Kidney glomerular epithelial cell (primary cell): ENCODE results near the gene USH1C.

Experiments
- DNase-seq: peaks from one replicate; lab custom pipeline; 2025; lab: John Stamatoyannopoulos, UW

Gene USH1C

DNA sequence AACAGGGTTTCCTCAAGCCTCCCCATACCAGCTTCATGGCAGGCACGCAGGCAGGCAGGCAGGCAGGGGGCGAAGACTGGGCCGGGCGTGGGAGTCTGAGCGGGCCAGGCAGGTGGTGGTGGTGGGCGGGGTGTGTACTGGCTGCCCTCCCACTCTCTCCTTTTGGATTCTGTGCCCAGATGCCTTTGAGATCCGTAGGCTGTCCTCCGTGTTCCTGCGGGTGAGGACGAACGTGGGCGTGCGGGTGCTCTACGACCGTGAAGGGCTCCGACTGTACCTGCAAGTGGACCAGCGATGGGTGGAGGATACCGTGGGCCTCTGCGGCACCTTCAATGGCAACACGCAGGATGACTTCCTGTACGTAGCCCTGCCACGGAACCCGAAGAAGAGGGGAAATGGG lies 25.8 kb upstream of the USH1C start:
- DNase-seq: no peak

DNA sequence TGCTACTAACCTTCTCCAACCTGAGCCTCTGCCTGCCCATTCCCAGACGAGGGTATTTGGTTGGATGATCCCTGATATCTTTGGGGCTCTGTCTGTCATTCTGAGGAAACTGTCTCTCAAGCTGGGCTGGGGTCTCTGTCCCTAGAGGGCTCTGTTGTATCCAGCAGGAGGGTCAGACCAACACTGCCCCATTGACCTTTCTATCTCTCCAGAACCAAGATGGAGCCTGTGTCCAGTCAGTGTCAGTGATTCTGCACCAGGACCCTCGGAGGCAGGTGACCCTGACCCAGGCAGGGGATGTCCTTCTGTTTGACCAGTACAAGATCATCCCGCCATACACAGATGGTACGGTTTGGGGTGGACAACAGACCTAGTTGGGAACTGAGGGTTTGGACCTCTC lies 24.7 kb upstream of the USH1C start:
- DNase-seq: no peak

GRCh38 chr11:17564687-17565042 lies 20.4 kb upstream of the USH1C start:
- no peak for DNase-seq

DNA sequence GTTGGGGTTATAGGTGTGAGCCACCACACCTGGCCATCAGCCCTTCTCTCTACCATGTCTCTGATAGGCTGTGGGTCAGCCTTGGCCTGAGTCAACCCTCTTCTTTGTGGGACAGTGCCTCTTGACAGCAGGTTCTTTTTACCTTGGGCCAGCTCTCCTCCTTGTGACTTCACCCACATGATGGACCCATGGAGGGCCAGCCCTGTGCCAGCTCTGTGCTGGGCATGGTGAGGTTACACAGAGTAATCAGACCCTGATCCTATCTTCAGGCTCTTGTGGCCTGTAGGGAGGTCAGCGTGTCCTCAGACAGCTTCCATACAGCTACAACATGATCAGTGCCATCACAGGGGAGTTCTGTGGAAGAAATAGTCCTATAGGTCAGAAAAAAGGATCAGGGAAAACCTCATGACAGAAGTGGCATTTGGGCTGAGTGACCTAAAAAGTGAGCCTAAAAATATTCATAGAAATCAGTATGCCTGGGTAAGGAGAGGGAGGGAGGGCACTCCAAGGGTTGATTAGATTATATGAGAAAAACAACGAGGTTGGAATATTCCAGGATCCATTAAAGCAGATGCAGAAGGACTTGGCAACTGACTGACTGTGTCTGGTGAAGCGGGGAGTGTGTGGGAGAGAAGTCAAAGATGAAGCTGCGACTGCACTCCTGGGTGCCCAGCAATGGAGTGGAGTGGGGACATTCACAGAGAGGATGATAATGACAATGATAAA lies 19.9 kb upstream of the USH1C start:
- no peak for DNase-seq

DNA sequence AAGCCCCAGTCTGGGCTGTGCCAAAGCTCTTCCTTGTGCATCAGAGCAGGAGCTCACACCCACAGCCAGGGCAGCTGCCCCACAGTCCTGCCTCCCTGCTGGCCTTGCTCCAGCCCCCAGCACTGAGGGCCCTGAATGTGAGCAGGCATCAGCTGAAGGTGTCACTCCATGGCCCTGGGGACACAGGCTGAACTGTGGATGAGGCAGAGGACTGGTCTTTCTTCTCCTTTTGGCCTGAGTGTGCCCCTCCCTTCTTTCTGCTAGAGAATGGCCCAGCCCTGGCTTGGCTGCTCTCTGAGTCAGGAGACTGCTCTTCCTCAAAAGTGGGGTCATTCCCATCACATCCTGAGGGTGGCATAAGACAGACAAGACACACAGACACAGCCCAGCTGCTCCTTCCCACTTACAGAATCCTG lies 19.0 kb upstream of the USH1C start:
- DNase-seq: no peak

GRCh38 chr11:17561526-17561925 lies 17.3 kb upstream of the USH1C start:
- no peak for DNase-seq

GRCh38 chr11:17561111-17561415 lies 16.8 kb upstream of the USH1C start:
- no peak for DNase-seq

GRCh38 chr11:17560281-17561110 lies 16.3 kb upstream of the USH1C start:
- DNase-seq: no peak

DNA sequence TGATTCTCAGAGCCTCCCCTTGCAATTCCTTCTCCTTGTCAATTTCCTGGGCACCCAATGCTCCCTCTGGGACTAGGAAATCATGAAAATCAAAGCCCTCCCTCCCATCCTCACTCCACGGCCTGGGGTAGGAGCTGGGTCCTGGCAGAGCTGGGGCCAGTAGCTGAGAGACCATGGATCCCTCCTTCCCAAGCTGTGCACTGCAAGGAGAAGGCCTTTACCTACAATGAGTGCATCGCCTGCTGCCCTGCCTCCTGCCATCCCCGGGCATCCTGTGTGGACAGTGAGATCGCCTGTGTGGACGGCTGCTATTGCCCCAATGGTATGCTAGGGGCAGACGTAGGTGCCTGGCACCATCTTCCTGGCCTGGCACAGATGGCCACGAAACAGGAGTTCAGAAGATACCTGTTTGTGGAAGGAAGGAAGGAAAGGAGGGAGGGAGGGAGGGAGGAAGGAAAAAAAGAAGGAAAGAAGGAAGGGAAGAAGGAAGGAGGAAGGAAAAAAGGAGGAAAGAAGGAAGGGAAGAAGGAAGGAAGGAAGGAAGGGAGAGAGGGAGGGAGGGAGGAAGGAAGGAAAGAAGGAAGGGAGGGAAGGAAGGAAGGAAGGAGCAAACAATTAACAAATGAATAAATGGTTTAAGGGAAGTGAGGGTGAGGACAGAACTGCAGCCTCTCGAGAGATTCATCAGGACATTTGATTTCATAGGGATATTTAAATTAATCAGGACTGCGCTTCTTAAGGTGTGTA lies 15.3 kb upstream of the USH1C start:
- DNase-seq: no peak

DNA sequence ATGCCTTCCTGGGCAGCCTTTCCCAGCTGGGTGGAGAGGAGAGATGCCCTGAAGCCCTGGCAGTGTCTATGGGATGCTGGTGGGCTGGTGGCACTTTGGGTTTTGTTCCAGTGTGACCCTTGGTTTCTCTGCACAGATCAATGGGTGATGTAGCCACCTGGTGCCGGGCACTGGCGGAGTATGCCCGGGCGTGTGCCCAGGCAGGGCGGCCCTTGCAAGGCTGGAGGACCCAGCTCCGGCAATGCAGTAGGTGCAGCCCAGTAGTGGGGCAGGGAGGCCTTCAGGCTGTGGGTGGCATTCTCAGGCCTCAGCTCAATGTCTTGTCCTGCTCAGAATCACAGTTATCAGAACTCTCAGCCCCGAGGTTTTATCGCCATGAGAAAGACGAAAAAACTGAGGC lies 14.7 kb upstream of the USH1C start:
- DNase-seq: no peak

- DNase-seq: no peak
Measured at GRCh38 chr11:17558025-17558780, 14.0 kb upstream of the USH1C start.

- no peak for DNase-seq
Measured at GRCh38 chr11:17556999-17557398, 12.8 kb upstream of the USH1C start.

DNA sequence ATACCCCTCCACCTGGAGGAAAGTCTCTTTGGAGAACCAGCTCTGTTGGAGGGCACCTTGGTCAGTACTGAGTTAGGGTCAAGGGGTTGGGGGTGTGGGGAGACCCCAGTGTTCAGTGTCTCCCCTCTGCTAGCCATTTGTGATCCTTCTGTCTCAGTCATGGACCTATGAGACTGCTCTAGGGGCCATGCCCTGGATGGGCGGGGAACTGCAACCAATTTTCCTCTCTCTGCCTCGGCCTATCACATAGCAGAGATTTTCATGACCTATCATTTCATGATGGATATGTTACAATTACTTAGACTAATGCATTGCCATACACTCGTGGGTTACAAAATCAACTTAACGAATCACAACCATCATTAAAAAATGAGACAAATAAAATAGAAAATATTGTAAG lies 10.3 kb upstream of the USH1C start:
- no peak for DNase-seq

DNA sequence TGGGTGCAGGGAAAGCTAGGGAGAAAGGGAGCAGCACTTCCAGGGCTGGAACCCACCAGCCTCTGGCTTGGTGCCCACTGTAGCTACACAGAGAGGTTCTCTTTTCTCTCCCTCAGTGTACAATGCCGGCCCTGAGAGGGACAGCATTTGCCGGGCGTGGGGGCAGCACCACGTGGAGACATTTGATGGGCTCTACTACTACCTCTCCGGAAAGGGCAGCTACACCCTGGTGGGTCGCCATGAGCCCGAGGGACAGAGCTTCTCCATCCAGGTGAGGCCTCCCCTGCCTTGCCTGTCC lies 9.0 kb upstream of the USH1C start:
- DNase-seq: no peak

GRCh38 chr11:17552392-17553248 lies 8.4 kb upstream of the USH1C start:
- no peak for DNase-seq

GRCh38 chr11:17552041-17552355 lies 7.8 kb upstream of the USH1C start:
- DNase-seq: no peak

DNA sequence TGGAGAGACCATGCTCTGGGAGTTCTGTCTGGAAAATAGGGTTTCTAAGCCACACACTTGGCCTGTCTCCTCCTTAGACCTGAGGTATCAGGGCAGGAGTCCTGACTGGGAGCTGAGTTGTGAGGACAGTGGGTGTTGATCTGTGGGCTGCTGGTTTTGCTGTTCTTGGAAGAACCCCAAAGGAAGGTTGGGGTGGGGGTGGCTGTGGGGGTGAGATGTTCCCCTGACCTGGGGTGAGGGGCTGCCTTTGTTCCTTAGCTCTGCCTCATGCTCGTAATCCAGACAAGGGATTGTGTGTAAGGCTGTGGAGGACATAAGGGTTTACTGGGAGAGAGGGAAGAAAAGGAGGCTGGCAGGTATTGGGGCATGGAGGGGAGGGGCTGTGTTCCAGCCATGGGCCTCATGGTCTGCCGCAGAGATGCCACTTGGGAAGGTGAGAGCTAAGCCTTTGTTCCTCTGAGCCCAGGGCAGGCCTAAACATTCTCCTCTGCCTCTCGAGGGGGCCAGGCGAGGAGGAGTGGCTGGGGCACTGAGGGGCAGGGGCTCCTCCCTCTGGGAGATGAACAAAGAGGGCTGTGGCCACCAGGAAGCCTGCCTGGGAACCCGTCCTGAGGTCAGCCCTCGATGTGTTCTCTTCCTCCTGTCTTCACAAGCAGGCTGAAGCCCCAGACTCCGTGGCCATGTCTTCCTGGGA lies 7.3 kb upstream of the USH1C start:
- no peak for DNase-seq

- DNase-seq: no peak
Measured at GRCh38 chr11:17550450-17551346, 6.5 kb upstream of the USH1C start.

DNA sequence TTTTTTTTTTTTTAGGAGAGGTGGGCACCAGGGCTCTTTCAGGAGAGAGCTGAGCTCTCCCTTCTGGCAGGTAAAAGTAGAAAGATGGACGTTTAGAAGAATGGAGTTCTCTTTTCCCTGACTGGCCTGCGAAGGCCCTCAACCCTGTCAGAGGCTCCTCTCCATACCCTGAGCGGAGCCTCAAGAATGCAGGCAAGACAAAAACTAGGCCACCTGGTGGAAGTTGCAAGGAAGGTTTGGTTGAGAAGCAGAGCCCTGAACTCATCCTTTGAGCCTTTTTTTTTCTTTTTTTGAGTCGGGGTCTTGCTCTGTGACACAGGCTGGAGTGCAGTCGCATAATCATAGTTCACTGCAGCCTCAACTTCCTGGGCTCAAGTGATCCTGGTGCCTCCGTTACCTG lies 4.2 kb upstream of the USH1C start:
- no peak for DNase-seq

GRCh38 chr11:17547932-17548331 lies 3.7 kb upstream of the USH1C start:
- no peak for DNase-seq
